HFF-Myc (cell line): ENCODE results near the gene DYNC1LI2.

Experiments used
- DNase-seq: peaks from one replicate; pipeline ENCODE4 v3.0.0-alpha.2; 2011; ENCODE audit warnings: low read depth; ENCODE audit errors: extremely low read depth
- H3K4me3 ChIP-seq: replicated peaks from 2 replicates; pipeline ENCODE4 v1.5.1; 2011; ENCODE audit warnings: low read depth, mild to moderate bottlenecking, control low read depth, low read length
- TF ChIP-seq, protein P1 (sequence below): IDR thresholded peaks from 2 replicates; pipeline ENCODE4 v1.5.1; 2012; ENCODE audit warnings: mild to moderate bottlenecking, low read depth, low read length, control low read depth; ENCODE audit errors: missing control alignments

The DYNC1LI2 gene

DNA sequence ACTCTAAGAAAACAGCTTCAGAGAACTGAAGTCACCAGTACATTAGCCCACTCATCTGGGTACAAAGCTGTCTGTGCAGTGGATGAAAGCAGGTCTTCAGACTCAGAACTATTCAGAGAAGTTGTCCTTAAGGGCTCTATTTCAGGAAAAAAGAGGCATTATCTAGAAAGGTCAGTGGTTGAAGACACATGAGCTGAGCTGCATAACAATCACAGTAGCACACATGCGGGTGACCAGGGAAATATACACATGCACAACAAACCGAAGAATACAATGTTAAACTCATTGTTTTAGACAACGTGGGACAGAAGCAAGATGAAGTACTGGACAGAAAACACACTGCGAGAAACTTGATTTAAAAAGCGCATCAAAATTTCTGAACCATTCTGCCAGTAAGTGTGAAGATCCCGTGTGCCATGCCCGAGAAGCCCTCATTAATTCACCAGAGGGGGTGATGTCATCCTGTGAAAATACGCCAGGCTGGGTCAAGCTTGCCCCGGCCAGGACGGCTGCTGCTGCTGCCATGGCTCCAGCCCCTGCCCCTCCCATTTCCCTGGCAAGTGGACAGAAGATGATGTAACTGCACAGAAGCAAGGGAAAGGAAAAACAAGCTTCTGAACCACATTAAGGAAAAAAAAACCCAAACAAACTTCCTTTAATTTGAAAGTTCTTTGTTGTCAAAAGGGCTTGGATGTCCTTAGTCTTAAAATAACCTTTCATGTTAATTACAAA is 10.1 kb downstream of the DYNC1LI2 start:
- TF ChIP-seq, protein P1, sequence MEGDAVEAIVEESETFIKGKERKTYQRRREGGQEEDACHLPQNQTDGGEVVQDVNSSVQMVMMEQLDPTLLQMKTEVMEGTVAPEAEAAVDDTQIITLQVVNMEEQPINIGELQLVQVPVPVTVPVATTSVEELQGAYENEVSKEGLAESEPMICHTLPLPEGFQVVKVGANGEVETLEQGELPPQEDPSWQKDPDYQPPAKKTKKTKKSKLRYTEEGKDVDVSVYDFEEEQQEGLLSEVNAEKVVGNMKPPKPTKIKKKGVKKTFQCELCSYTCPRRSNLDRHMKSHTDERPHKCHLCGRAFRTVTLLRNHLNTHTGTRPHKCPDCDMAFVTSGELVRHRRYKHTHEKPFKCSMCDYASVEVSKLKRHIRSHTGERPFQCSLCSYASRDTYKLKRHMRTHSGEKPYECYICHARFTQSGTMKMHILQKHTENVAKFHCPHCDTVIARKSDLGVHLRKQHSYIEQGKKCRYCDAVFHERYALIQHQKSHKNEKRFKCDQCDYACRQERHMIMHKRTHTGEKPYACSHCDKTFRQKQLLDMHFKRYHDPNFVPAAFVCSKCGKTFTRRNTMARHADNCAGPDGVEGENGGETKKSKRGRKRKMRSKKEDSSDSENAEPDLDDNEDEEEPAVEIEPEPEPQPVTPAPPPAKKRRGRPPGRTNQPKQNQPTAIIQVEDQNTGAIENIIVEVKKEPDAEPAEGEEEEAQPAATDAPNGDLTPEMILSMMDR: no peak
- H3K4me3 ChIP-seq: no peak overlapping the region
- peak; percentile 69 for DNase-seq

GRCh38 chr16:66740533-66740932 is 10.9 kb downstream of the DYNC1LI2 start:
- TF ChIP-seq, protein P1: no peak
- DNase-seq: no peak
- H3K4me3 ChIP-seq: no peak overlapping the region

GRCh38 chr16:66740010-66740409 is 11.4 kb downstream of the DYNC1LI2 start:
- TF ChIP-seq, protein P1: peak; percentile 70
- no peak overlapping the region for H3K4me3 ChIP-seq
- DNase-seq: no peak

GRCh38 chr16:66735891-66736290 is 15.5 kb downstream of the DYNC1LI2 start:
- TF ChIP-seq, protein P1: no peak
- no peak overlapping the region for H3K4me3 ChIP-seq
- no peak for DNase-seq

- no peak for DNase-seq
- TF ChIP-seq, protein P1: no peak
- H3K4me3 ChIP-seq: no peak overlapping the region
Observed at GRCh38 chr16:66731101-66731500, 20.3 kb downstream of the DYNC1LI2 start.

- TF ChIP-seq, protein P1: no peak
- no peak overlapping the region for H3K4me3 ChIP-seq
- DNase-seq: no peak
Observed at GRCh38 chr16:66728804-66729203, 22.6 kb downstream of the DYNC1LI2 start.
